HEK293T (cell line): ENCODE results near the gene TLK2.

Experiments used
- ELF4 ChIP-seq: fragments of 450-650 bp; IDR thresholded peaks from 2 replicates; pipeline ENCODE4 v1.6.1; 2017; ENCODE audit warnings: antibody characterized with exemption
- L3MBTL2 ChIP-seq: fragments of 450-650 bp; conservative IDR thresholded peaks from 2 replicates; pipeline ENCODE4 v1.6.1; 2016; ENCODE audit warnings: mild to moderate bottlenecking
- SP1 ChIP-seq: fragments of 450-650 bp; IDR thresholded peaks from 2 replicates; pipeline ENCODE4 v1.6.1; 2017

DNA sequence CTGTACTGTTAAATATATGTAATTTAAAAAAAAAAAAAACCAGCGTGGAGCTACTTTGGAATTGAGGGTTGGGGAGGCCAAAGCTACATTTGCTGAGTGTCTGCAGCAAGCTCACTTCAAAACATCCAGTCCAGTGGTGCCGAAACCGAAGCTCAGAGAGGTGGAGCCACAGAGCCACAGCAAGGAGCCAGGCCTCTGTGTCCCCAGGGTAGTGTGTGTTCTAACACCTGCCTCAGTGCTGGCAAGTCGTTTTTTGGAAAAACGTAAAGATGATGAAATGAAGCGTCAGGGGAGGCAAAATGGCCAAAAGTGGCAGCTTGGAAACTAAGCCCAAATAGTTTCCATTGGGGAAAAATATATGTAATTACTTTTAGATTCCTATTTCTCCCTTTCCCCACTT lies 112.7 kb downstream of the TLK2 start:
- no peak for TF ChIP-seq ELF4
- TF ChIP-seq SP1: no peak
- no peak for TF ChIP-seq L3MBTL2
